Progenitor cell of endocrine pancreas (in vitro differentiated cells): ENCODE measurements around the gene KDM5C. TPM values are rescaled to one million over a fixed set of nuclear protein-coding genes. Genes with fewer than 3 reads are reported as not detected.

ENCODE experiments used
- DNase-seq: peaks from one replicate; pipeline ENCODE4 v3.0.0; 2021; ENCODE audit warnings: low spot score; ENCODE audit not compliant: unreplicated experiment
- H3K27ac Mint-ChIP-seq: 2 replicates; pipeline ENCODE4 v1.8.0; 2021; ENCODE audit warnings: mild to moderate bottlenecking, moderate library complexity, mixed read lengths
- H3K27me3 Mint-ChIP-seq: 2 replicates; pipeline ENCODE4 v1.8.0; 2021; ENCODE audit warnings: mixed read lengths
- H3K36me3 Mint-ChIP-seq: 2 replicates; pipeline ENCODE4 v1.8.0; 2022; ENCODE audit warnings: mixed read lengths; ENCODE audit not compliant: insufficient read depth
- H3K4me1 Mint-ChIP-seq: 2 replicates; pipeline ENCODE4 v1.8.0; 2021; ENCODE audit warnings: low read depth, mixed read lengths
- H3K4me3 Mint-ChIP-seq: 2 replicates; pipeline ENCODE4 v1.8.0; 2021; ENCODE audit warnings: low read depth, mild to moderate bottlenecking, moderate library complexity, mixed read lengths
- H3K9me3 Mint-ChIP-seq: 2 replicates; pipeline ENCODE4 v1.8.0; 2021; ENCODE audit warnings: low read depth, mixed read lengths
- total RNA-seq: library from RNA; stranded (reverse); gene quantifications from 2 replicates; pipeline ENCODE4 v1.2.1, GENCODE V29; 2021
- TF ChIP-seq, protein P1 (sequence below): fragments of 200-600 bp; sonication (generic); IDR thresholded peaks from one replicate; pipeline ENCODE4 v1.5.0; 2021; ENCODE audit warnings: antibody characterized with exemption, mild to moderate bottlenecking; ENCODE audit not compliant: unreplicated experiment

KDM5C gene
- total RNA-seq, 1 donor from 2014 or later: 112 TPM

GRCh38 chrX:53260836-53261235 is 35.8 kb upstream of the KDM5C start:
- H3K36me3 Mint-ChIP-seq: no peaks in the 10 kb centered on the region
- H3K27ac Mint-ChIP-seq: no peak overlapping the region

DNA sequence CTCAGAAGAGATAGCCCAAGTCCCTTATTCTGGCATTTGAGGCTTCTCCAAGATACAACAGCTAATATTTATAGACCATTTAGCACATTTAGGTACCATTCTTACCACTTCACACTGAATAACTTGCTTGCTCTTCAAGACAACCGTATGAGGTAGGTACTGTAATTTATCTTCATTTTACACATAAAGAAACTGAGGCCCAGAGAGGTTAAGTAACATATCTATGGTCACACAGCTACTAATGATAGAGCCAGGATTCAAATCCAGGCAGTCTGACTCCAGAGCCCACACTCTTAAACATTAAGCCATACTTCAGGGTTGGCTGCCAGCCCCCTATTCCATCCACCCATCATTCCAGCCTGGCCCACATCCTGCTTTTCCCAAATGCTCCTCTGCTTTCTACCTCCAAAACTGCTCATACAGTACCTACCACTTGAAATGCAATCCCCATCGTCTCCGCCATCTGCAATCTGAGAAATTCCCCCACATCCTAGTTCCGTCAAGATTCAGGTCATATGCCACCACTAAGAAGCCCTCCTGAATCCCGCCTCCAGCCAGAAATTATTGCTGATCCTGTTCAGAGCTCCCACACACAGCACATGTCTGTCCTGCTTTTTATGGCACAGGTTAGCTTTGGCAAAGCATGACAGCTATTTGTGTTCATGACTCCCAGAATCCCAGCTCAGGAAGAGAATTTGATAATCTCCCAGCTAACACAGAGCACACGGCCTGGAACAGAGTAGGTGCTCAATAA is 32.8 kb upstream of the KDM5C start:
- TF ChIP-seq, protein P1, sequence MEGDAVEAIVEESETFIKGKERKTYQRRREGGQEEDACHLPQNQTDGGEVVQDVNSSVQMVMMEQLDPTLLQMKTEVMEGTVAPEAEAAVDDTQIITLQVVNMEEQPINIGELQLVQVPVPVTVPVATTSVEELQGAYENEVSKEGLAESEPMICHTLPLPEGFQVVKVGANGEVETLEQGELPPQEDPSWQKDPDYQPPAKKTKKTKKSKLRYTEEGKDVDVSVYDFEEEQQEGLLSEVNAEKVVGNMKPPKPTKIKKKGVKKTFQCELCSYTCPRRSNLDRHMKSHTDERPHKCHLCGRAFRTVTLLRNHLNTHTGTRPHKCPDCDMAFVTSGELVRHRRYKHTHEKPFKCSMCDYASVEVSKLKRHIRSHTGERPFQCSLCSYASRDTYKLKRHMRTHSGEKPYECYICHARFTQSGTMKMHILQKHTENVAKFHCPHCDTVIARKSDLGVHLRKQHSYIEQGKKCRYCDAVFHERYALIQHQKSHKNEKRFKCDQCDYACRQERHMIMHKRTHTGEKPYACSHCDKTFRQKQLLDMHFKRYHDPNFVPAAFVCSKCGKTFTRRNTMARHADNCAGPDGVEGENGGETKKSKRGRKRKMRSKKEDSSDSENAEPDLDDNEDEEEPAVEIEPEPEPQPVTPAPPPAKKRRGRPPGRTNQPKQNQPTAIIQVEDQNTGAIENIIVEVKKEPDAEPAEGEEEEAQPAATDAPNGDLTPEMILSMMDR: no peak
- H3K4me1 Mint-ChIP-seq: no peaks in the 10 kb centered on the region
- DNase-seq: no peak
- peaks cover 1% of the 10 kb centered on the region for H3K36me3 Mint-ChIP-seq
- no peak overlapping the region for H3K27ac Mint-ChIP-seq
- H3K4me3 Mint-ChIP-seq: no peak overlapping the region
- peaks cover 25% of the 10 kb centered on the region for H3K9me3 Mint-ChIP-seq
- H3K27me3 Mint-ChIP-seq: no peaks in the 10 kb centered on the region

More at GRCh38 chrX:53260836-53261235, 35.8 kb upstream of the KDM5C start:
- Mint-ChIP-seq H3K4me3 (no peak overlapping the region), H3K27me3 (no peaks in the 10 kb centered on the region), H3K4me1 (peaks cover 8% of the 10 kb centered on the region), H3K9me3 (peaks cover 34% of the 10 kb centered on the region)
- TF ChIP-seq, protein P1: no peak
- DNase-seq: no peak

GRCh38 chrX:53257166-53257565 is 32.2 kb upstream of the KDM5C start:
- no peaks in the 10 kb centered on the region for H3K4me1 Mint-ChIP-seq
- H3K27ac Mint-ChIP-seq: no peak overlapping the region
- no peak overlapping the region for H3K4me3 Mint-ChIP-seq
- TF ChIP-seq, protein P1: no peak
- peaks cover 26% of the 10 kb centered on the region for H3K9me3 Mint-ChIP-seq
- DNase-seq: no peak
- no peaks in the 10 kb centered on the region for H3K27me3 Mint-ChIP-seq
- peaks cover 3% of the 10 kb centered on the region for H3K36me3 Mint-ChIP-seq

DNA sequence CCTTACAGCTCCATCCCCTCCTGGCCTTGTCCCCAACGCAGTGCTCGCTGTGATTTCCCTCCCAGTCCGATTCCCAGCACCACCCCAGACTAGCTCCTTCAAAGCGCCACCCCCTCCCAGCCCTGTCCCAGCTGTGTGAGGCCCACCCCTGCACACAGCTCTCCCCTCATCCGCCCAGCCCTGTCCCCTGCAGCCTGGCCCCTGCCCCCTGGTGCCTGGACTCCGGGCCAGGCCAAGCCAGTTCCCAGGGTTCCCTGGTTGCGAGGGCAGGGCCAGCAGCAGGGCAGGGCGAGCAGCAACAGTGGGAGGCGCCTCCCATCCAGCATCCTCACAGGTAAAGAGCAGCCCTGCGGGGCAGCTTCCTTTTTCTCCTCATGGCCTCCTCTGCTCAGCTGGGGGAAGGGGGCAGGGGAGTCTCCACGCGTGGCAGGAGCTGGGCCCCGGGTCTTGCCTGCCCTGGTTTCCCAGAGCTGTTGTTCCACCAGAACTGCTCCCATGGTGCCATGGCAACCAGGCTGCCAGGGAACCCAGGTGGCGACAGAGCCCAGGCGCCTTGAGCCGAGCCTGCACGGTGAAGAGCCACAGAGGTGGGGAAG is 31.5 kb upstream of the KDM5C start:
- Mint-ChIP-seq H3K27me3 (no peaks in the 10 kb centered on the region), H3K9me3 (peaks cover 20% of the 10 kb centered on the region), H3K27ac (no peak overlapping the region), H3K4me3 (no peak overlapping the region), H3K36me3 (peaks cover 3% of the 10 kb centered on the region), H3K4me1 (no peaks in the 10 kb centered on the region)
- TF ChIP-seq, protein P1: no peak
- DNase-seq: no peak

DNA sequence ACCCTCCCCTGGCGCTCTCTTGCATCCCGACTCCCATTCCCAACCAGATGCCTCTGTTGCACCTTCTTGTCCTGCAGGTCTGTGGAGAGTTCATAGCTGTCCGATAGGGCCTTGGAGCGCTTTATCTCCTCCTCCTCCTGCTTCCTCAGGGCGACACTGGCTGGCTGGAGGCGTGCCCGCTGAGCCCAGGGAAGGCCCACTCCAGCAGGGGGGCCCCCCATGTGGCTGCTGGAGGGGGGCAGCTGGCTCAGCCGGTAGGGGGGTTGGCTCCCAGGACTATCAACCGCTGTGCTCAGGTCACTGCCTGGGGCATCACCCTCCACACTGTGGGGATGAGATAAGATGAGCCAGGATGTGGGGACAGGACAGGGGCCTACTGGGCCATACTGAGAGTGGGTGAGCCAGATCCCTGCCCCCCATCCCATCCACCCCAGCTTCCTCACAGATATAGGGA is 30.8 kb upstream of the KDM5C start:
- Mint-ChIP-seq H3K36me3 (peaks cover 3% of the 10 kb centered on the region), H3K27me3 (no peaks in the 10 kb centered on the region), H3K4me3 (no peak overlapping the region), H3K27ac (no peak overlapping the region), H3K4me1 (no peaks in the 10 kb centered on the region), H3K9me3 (peaks cover 17% of the 10 kb centered on the region)
- TF ChIP-seq, protein P1: no peak
- DNase-seq: no peak
